PC-9 (cell line): ENCODE results near the gene ZDBF2.

Source experiments
- EZH2 ChIP-seq: fragments of 200-600 bp; sonication (generic); IDR thresholded peaks from 2 replicates; pipeline ENCODE4 v1.8.0; 2017; ENCODE audit warnings: antibody characterized with exemption, low read depth
- TF ChIP-seq, protein P1 (sequence below): fragments of 200-600 bp; sonication (generic); conservative IDR thresholded peaks from 2 replicates; pipeline ENCODE4 v1.6.1; 2017; ENCODE audit warnings: mixed run types, antibody characterized with exemption, mild to moderate bottlenecking, moderate library complexity

DNA sequence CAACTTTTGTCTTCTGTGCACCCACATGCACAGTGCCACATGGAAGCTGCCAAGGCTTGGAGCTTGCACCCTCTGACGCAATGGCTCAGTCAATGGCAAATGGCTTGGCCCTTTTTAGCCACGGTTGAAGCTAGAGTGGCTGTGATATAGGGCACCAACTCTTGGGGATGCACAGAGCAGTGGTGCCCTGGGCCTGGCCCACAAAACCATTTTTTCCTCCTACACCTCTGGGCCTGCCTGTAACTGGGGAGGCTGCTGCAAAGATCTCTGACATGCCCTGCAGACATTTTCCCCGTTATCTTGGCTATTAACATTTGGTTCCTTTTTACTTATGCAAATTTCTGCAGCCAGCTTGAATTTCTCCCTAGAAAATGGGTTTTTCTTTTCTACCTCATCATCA, 74.9 kb downstream of the ZDBF2 start:
- TF ChIP-seq, protein P1, sequence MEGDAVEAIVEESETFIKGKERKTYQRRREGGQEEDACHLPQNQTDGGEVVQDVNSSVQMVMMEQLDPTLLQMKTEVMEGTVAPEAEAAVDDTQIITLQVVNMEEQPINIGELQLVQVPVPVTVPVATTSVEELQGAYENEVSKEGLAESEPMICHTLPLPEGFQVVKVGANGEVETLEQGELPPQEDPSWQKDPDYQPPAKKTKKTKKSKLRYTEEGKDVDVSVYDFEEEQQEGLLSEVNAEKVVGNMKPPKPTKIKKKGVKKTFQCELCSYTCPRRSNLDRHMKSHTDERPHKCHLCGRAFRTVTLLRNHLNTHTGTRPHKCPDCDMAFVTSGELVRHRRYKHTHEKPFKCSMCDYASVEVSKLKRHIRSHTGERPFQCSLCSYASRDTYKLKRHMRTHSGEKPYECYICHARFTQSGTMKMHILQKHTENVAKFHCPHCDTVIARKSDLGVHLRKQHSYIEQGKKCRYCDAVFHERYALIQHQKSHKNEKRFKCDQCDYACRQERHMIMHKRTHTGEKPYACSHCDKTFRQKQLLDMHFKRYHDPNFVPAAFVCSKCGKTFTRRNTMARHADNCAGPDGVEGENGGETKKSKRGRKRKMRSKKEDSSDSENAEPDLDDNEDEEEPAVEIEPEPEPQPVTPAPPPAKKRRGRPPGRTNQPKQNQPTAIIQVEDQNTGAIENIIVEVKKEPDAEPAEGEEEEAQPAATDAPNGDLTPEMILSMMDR: no peak
- TF ChIP-seq EZH2: no peak
